Activated CD4-positive, alpha-beta T cell treated with anti-CD3 and anti-CD28 coated beads for 48 hours (primary cell): ENCODE data around the gene LSM3.
A peak's percentile ranks its signal among the peaks of the same experiment; 100 is the strongest.

Experiments used
- DNase-seq: peaks from one replicate; pipeline ENCODE4 v3.0.0-alpha.2; 2020

Gene LSM3

GRCh38 chr3:14158370-14158769 lies 20.2 kb upstream of the LSM3 start:
- DNase-seq = no peak

DNA sequence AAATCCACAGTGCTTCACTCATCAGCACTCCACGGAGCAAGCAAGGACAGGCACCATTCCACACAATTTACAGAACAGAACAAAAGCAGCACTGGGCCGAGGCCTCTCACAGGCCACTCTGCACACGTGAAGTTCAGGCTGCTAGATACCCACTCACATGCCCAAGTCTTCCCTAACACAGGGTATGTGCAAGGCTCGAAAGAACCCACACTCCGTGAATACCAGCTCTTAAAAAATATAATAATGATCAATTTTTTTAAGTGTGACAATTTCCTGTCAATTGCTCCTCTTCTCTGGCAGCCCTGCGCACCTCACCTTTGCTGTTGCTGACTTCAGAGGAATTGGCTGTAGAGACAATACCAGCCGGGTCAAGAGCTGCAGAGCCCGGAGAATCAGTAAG lies 19.2 kb upstream of the LSM3 start:
- DNase-seq = no peak

DNA sequence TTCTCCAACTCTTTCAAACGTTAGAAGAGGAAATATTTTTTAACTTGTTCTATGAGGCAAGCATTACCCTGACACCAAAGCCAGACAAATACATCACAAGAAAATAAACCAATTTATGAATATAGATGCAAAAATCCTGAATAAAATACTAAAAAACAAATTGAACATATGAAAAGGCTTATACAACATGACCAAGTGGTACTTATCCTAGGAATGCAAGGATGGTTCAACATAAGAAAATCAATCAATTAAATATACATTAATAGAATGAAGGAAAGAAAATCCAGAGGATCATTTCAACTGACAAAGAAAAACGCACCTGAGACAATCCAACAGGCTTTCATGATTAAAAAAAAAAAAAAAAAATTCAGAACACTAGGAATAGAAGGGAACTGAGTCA lies 17.3 kb upstream of the LSM3 start:
- DNase-seq = no peak

DNA sequence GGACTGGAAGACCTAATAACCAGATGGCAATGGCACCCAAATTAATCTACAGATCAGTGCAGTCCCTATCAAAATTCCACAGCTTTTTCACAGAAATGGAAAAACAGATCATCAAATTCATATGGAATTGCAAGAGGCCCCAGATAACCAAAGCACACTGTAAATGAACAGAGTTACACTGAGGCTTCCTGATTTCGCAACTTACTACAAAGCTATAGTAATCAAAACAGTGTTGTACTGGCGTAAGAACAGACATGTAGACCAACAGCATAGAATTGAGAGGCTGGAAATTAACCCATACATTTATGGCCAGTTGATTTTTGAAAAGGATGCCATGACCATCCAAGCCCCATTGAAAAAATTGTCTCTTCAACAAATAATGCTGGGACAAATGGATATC lies 16.4 kb upstream of the LSM3 start:
- DNase-seq = no peak

DNA sequence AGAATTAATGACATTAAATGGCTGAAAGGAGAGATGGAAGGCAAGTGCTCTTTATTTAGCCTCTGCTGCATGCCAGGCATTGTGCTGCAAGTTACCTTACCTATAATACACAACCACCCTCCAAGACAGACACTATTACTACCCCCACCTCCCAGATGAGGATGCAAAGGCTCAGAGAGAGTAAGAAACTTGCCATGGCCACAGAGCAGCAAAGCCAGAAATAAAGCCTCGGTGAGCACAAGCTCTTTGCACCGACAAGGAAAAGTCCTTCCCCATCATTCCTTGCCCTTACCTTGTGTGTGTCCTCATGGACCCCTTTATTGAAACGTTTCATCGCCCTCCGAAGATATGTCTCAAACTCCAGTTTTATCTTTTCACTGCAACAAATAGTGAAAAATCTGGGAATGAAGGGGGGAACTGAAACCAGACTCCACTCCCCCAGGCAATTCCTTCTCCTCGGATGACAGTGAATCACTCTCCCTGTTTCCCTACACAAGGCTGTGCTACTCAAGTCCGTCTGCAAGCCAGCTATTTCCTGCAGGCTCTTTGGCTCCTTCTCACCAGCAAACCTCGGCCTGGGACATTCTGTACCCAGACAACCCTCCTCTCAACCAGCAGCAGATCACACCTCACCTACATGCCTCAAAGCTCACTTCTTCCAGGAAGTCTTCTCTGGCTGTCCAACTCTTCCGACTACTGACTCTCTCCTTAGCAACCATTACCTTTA lies 11.6 kb upstream of the LSM3 start:
- no peak for DNase-seq

DNA sequence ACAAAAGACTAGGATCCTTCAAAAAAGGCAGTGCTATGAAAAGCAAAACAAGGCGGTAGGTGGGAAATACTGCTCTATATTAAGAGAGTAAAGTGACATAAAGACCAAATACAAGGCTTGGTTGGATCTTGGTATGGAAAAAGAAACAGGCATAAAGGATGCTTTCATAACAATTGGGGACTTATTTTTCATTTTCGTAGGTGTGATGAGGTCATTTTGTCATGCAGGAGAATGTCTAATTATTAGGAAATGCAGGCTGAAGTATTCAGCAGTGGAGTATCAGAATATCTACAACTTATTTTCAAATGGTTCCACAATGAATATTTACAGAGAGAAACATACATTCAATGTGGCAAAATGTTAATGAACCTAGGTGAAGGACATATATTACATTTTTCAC lies 9.2 kb upstream of the LSM3 start:
- no peak for DNase-seq

- DNase-seq = no peak
These were observed 8.7 kb upstream of the LSM3 start for GRCh38 chr3:14169871-14170270.

DNA sequence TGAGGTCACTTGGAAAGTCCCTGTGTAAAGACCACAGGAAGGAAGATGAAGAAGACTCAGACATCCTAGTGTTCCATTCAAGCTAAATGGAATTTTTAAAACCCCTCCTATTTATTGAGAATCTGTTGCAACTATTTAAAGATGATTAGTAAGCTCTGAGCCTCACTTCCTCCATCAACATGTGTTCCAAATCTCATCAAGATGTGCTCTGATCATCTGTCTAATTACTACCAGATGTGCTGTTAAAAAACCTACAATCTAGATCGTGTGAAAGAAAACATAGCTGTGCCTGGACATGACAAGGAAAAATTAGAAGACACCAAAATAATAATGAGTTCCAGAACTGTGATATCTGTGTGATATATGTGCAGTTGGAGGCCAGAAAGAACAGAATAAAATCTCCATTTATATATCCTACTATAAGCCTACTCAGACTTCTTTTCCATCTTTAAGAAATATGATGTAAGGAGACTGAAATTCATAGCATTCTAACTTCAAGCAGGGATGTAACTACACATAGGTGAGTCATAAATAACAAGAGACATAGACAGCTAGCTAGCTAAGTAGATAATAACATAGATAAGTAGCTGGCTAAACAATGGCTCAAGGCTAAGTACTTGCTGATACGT lies 8.0 kb upstream of the LSM3 start:
- no peak for DNase-seq

DNA sequence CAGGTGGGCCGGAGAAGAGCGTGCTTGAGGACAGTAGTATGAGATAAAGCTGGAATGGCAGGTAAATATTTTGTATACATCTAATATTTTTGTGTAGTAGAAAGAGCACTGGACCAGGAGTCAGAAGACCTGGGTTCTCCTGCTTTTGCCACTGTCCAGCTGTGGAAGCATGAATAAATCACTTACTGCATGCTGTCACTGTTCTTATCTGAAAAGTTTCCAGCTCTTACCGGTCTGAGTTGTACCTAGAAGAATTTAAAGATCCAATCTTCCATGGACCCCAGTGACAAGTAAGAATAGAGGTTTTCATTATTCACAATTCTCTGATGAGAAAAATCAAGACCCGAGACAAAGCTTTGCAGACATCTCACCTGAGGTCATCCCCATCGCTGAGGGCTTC lies 6.1 kb upstream of the LSM3 start:
- DNase-seq = no peak

- no peak for DNase-seq
These were observed 4.1 kb upstream of the LSM3 start for GRCh38 chr3:14174483-14174882.

DNA sequence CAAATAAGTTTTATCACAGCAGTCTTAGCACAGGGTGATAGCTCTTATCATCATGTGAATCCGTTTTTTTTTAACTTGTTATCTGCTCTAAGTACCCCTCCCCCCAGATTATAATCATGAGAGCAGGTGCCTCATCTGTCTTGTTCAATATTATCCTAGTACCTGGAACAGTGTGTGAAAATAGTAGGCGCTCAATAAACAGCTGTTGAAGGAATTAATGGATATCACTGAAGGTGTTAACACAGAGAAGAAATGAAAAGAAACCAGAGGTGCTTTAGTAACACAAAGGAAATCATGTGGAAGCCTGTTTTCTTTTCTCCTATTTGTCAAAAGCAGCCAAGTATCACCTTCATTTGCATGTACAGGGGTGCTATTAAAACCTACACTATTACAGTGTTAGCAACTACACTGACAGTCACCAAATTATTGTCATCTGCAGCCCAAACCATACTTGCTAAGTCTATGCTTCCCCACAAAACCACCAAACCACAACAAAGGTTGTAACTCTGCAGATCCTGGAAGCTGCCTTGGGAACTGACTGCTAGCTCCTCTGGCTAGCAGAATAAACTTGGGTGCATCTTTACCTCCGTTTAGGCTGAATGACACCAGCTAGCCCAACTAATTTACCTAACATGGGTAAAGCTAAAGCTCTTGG lies 3.1 kb upstream of the LSM3 start:
- DNase-seq = peak; percentile 50

DNA sequence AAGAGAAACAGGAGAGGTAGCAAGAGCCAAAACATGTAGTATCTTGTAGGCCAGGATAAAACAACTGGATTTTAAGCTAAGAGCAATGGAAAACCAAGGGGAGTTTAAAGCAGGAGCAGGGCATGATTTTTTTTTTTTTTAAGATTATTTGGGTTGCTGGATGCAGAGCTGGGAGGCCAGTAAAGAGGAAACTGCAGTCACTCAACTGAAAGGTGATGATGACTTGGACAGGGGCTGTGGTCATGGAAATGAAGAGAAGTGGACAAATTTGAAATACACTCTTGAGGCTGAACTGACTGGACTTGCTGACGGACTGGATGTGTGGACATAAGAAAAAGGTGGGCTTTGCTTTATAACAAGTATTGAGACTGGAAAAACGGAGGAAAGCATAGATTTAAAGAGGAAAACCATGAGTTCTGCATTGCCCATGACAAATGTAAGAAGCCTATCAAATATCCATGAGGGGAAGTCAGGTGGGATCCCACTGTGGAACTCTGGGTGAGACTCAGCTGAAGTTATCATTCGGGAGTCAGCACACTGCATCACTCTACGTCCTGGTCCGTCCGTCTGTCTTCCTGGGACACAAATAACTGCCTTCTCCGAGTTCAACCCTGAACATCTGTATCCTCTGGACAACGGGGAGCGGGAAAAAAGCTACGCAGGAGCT lies 904 bp upstream of the LSM3 start:
- no peak for DNase-seq

GRCh38 chr3:14179114-14179465 lies 473 bp downstream of the LSM3 start:
- no peak for DNase-seq

DNA sequence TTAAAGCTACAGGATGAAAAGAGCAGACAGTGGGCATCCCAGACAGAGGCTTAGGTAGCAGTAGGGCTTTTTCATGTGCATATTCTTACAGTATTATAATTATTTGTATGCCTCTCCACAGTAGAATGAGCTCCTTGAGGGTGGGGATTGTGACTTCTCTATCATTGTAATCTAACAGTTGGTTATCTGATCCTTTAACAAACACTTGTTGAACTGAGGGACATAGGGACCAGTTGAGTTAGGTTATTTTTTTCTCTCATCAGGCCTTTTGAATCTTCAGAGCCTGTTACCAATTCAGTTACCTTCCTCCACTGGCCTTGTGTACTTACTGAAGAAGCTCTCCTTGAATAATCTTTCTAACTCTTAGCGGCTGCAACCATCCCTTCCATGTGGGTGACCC lies 1.2 kb downstream of the LSM3 start:
- DNase-seq = no peak

GRCh38 chr3:14181253-14181652 lies 2.6 kb downstream of the LSM3 start:
- no peak for DNase-seq

DNA sequence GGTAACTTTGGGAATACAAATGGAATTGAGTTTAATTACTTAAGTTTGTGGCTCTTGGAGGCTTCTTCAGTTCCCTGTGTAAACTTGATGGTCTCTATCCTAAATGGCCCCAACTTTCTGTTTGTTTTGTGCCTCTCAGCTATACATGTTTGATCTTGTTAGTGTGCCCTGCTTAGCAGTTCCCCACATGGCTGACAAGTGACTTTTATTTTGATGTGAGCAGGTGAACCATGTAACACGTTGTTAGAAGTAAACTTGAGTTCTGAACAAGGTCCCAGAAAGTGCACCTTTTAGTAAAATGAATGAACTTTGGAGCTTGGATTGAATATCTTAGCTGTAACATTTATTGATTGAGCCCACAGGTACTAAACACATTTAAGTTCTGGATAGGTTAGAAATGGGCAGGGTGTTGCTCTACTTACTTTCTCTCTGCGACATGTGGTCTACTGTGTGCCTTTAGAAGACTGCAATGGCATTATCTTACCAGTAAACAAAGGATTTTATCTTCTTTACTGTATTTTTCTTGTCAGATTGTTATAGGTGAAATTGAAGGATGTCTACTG lies 4.5 kb downstream of the LSM3 start:
- no peak for DNase-seq

DNA sequence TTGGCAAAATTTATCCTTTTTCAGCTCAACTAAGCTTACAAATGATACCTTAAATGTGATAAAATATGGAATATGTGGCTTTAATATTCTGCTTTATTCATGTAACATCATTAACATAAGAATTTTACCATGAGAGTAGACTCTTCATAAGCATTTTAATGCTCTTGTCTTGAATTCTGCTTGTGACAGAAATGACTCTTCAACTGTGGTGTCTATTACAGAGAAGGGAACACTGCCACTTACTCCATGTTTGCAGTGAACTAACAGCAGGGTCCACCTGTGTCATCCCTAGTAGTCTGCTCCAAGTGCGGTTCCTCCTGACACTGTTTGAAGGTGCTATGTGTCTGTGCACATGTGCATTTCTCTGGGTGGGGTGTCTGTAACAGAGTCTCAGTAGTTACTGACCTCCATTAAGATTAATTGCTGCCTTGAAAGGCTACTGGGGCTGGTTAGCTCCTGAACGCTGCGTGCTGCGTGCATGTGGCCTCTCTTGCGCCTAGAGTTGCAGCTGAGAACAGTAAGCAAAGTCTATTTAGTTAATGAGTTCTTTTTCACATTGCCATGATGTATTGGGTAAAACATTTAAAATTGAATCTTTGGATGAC lies 8.3 kb downstream of the LSM3 start:
- no peak for DNase-seq

- no peak for DNase-seq
These were observed 9.6 kb downstream of the LSM3 start for GRCh38 chr3:14188041-14188754.

- DNase-seq = no peak
These were observed 16.2 kb downstream of the LSM3 start for GRCh38 chr3:14194865-14195264.

GRCh38 chr3:14199641-14200040 lies 21.0 kb downstream of the LSM3 start:
- no peak for DNase-seq

DNA sequence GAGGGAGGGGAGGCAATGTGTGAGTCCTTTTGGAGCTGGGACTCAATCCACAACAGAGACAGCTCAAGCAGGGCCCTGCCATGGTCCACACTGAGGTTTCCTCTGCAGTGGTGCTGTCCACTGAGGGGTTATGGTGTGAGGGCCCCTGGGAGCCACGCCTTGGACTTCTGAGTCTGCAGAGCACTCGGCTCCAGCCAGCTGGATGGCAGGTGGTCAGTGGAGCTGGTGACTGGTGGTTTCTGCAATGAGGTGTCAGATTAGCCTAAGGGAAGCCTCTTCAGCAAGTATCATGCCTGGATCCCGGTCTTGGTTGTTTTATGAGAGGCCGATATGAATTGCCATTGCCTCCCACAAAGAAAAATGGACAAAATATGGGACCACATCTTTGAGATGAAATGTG lies 21.7 kb downstream of the LSM3 start:
- no peak for DNase-seq

DNA sequence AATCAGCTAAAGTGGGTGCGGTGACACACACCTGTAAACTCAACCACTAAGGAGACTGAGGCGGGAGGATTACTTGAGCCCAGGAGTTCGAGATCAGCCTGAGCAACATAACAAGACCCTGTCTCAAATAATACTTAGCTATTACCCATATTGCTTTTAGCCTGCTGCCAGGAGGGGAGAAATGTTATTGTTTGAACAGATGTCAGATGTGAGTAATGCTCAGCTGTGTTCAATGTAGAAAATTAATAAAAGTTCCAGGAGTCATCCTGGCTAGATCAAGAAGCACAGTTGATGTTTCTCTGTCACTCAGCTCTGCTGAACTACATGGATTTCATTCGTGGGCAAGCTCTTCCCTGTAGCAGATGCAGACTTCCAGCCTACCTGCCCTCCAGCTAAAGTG lies 22.2 kb downstream of the LSM3 start:
- DNase-seq = no peak
